Measurements from ENCODE around the gene PATJ. TPM values are rescaled to one million over a fixed set of nuclear protein-coding genes. Genes with fewer than 3 reads are reported as not detected.
"Not testable (repeated sequence)": the region's sequence is repeated elsewhere in the genome, so short reads cannot be mapped to it uniquely, and the experiment has no call there.

Gene PATJ
- total RNA-seq, 2 donors from 2014 or later = 74.3 to 81.7 TPM

GRCh38 chr1:61708953-61709907 is 33.0 kb upstream of the PATJ start:
- H3K27me3 Mint-ChIP-seq (ENCODE audit: insufficient read depth) = no peaks in the 10 kb centered on the region
- Histone ChIP-seq H3K4me3 (ENCODE audit: low read length) (no peak overlapping the region), H3K9ac (ENCODE audit: extremely low read depth, low read length, poor library complexity, severe bottlenecking) (no peak overlapping the region), H3K36me3 (ENCODE audit: control insufficient read depth, insufficient read depth, low read length) (peaks cover 34% of the 10 kb centered on the region), H3K4me1 (ENCODE audit: control insufficient read depth, insufficient read depth, low read length) (no peaks in the 10 kb centered on the region), H3K27me3 (ENCODE audit: control insufficient read depth, insufficient read depth, low read length, poor library complexity, severe bottlenecking) (no peaks in the 10 kb centered on the region), H3K27ac (ENCODE audit: low read depth, low read length) (no peak overlapping the region), H3K9me3 (ENCODE audit: control insufficient read depth, low read length) (no peaks in the 10 kb centered on the region)
- no peak overlapping the region for H3K4me3 Mint-ChIP-seq
- DNase-seq = no peak
- H3K9me3 Mint-ChIP-seq = no peaks in the 10 kb centered on the region
- H3K36me3 Mint-ChIP-seq (ENCODE audit: low read depth) = peaks cover 27% of the 10 kb centered on the region
- H3K27ac Mint-ChIP-seq = peak overlapping the region; percentile 46
- H3K4me1 Mint-ChIP-seq = no peaks in the 10 kb centered on the region
- 92 to 96% methylated on average over 4 to 5 of the region's 7 CpGs for WGBS, 2 experiments (ENCODE audit: insufficient coverage in 1 of 2, insufficient read length in 1 of 2)
- no peak for TF ChIP-seq CTCF (conservative IDR thresholded peaks at IDR 0.05)

DNA sequence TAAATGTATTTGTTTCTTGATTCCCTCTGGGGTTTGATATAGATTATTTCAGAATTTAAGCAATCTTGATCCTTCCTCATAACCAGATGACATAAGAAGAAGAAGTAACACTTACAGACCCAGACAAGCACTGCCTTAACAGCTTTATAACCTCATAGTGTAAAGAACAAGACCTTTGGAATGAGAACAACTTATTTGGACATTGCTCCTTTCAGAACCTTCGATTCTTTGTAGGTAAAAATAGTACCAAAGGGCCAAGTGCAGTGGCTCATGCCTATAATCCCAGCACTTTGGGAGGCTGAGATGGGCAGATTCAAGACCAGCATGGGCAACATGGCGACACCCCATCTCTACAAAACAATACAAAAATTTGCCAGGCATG is 32.4 kb upstream of the PATJ start:
- Histone ChIP-seq H3K27ac (ENCODE audit: low read depth, low read length) (no peak overlapping the region), H3K4me1 (ENCODE audit: control insufficient read depth, insufficient read depth, low read length) (no peaks in the 10 kb centered on the region), H3K27me3 (ENCODE audit: control insufficient read depth, insufficient read depth, low read length, poor library complexity, severe bottlenecking) (no peaks in the 10 kb centered on the region), H3K9ac (ENCODE audit: extremely low read depth, low read length, poor library complexity, severe bottlenecking) (no peak overlapping the region), H3K9me3 (ENCODE audit: control insufficient read depth, low read length) (no peaks in the 10 kb centered on the region), H3K36me3 (ENCODE audit: control insufficient read depth, insufficient read depth, low read length) (peaks cover 31% of the 10 kb centered on the region), H3K4me3 (ENCODE audit: low read length) (no peak overlapping the region)
- H3K36me3 Mint-ChIP-seq (ENCODE audit: low read depth) = peaks cover 27% of the 10 kb centered on the region
- no peak for TF ChIP-seq CTCF (conservative IDR thresholded peaks at IDR 0.05)
- WGBS, 2 experiments (ENCODE audit: insufficient coverage in 1 of 2, insufficient read length in 1 of 2) = 100% methylated on average over 2 of the region's 2 CpGs
- no peak overlapping the region for H3K4me3 Mint-ChIP-seq
- H3K4me1 Mint-ChIP-seq = no peaks in the 10 kb centered on the region
- no peaks in the 10 kb centered on the region for H3K27me3 Mint-ChIP-seq (ENCODE audit: insufficient read depth)
- no peak overlapping the region for H3K27ac Mint-ChIP-seq
- H3K9me3 Mint-ChIP-seq = no peaks in the 10 kb centered on the region
- no peak for DNase-seq

GRCh38 chr1:61711257-61711656 is 31.0 kb upstream of the PATJ start:
- not testable (repeated sequence) for H3K4me3 Mint-ChIP-seq; DNase-seq; H3K9me3 Mint-ChIP-seq; H3K9me3 ChIP-seq (ENCODE audit: control insufficient read depth, low read length); H3K4me1 ChIP-seq (ENCODE audit: control insufficient read depth, insufficient read depth, low read length); H3K4me1 Mint-ChIP-seq; H3K4me3 ChIP-seq (ENCODE audit: low read length); H3K27ac Mint-ChIP-seq; H3K9ac ChIP-seq (ENCODE audit: extremely low read depth, low read length, poor library complexity, severe bottlenecking); H3K27ac ChIP-seq (ENCODE audit: low read depth, low read length); H3K27me3 Mint-ChIP-seq (ENCODE audit: insufficient read depth); H3K27me3 ChIP-seq (ENCODE audit: control insufficient read depth, insufficient read depth, low read length, poor library complexity, severe bottlenecking)
- WGBS, 2 experiments (ENCODE audit: insufficient coverage in 1 of 2, insufficient read length in 1 of 2) = 91 to 100% methylated on average over 4 of the region's 4 CpGs
- H3K36me3 ChIP-seq (ENCODE audit: control insufficient read depth, insufficient read depth, low read length) = peaks cover 28% of the 10 kb centered on the region
- H3K36me3 Mint-ChIP-seq (ENCODE audit: low read depth) = peaks cover 22% of the 10 kb centered on the region

All from endodermal cell (in vitro differentiated cells).